ENCODE measurements around the gene CXCR4. TPM values are rescaled to one million over a fixed set of nuclear protein-coding genes. Genes with fewer than 3 reads are reported as not detected.

Gene CXCR4
- total RNA-seq, 2 experiments from 2014 or later: 1,661 to 1,739 TPM

DNA sequence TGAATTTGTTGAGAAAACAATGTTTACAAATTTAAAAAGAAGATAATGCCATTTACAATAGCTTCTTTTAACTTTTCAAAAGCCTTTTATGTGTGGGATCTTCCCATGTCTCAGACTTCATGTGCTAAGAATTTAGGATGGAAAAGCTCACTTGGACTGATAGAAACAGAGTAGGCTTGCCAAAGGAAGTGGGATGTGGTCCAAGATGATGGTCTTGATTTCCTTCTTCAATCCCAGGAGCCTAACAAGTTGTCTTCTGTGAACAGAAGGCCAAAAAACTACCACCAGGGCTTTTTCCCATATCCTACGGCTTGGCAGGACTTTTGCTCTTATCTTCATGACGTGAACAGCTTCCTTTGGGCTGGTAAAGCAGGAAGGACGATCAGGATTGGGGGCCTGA is 9.5 kb downstream of the CXCR4 start:
- no peak for DNase-seq
- no peaks in the 10 kb centered on the region for H3K27me3 ChIP-seq (ENCODE audit: control insufficient read depth in 1 of 2, insufficient read depth in 2 of 2, low read length in 2 of 2)
- Mint-ChIP-seq H3K27me3 (no peaks in the 10 kb centered on the region), H3K4me1 (ENCODE audit: low read depth) (peaks cover 14% of the 10 kb centered on the region), H3K4me3 (no peak overlapping the region), H3K36me3 (ENCODE audit: low read depth) (peaks cover 15% of the 10 kb centered on the region), H3K9me3 (no peaks in the 10 kb centered on the region), H3K27ac (no peak overlapping the region)
- peaks cover 12% of the 10 kb centered on the region for H3K36me3 ChIP-seq (ENCODE audit: insufficient read depth, low read length)
- intact Hi-C loops (cut with DNase I, micrococcal nuclease): loop anchor here in 1 of 2 experiments (10.0 kb wide), 1 partner anchor 54 kb away; no protein-coding TSS in a partner anchor
- TF ChIP-seq, protein P1, sequence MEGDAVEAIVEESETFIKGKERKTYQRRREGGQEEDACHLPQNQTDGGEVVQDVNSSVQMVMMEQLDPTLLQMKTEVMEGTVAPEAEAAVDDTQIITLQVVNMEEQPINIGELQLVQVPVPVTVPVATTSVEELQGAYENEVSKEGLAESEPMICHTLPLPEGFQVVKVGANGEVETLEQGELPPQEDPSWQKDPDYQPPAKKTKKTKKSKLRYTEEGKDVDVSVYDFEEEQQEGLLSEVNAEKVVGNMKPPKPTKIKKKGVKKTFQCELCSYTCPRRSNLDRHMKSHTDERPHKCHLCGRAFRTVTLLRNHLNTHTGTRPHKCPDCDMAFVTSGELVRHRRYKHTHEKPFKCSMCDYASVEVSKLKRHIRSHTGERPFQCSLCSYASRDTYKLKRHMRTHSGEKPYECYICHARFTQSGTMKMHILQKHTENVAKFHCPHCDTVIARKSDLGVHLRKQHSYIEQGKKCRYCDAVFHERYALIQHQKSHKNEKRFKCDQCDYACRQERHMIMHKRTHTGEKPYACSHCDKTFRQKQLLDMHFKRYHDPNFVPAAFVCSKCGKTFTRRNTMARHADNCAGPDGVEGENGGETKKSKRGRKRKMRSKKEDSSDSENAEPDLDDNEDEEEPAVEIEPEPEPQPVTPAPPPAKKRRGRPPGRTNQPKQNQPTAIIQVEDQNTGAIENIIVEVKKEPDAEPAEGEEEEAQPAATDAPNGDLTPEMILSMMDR (IDR thresholded peaks at IDR 0.05): no peak
- H3K4me1 ChIP-seq (ENCODE audit: insufficient read depth, low read length): peaks cover 4% of the 10 kb centered on the region
- H3K9me3 ChIP-seq (ENCODE audit: control insufficient read depth in 1 of 2, insufficient read depth in 1 of 2, low read length in 2 of 2): no peaks in the 10 kb centered on the region
- POLR2A ChIA-PET: interaction anchor here (0.7 to 15.1 kb wide), 2 partner anchors 23 to 24 kb away, joined by 4 to 488 read pairs; no protein-coding TSS in a partner anchor
- H3K4me3 ChIP-seq (ENCODE audit: low read length): no peak overlapping the region
- no peak overlapping the region for H3K27ac ChIP-seq (ENCODE audit: low read depth in 1 of 2, low read length in 2 of 2)
- CTCF ChIA-PET: interaction anchor here (0.9 to 1.1 kb wide), 2 partner anchors 179 to 276 kb away, joined by 3 read pairs; no protein-coding TSS in a partner anchor
- ATAC-seq (ENCODE audit: poor library complexity): no peak

DNA sequence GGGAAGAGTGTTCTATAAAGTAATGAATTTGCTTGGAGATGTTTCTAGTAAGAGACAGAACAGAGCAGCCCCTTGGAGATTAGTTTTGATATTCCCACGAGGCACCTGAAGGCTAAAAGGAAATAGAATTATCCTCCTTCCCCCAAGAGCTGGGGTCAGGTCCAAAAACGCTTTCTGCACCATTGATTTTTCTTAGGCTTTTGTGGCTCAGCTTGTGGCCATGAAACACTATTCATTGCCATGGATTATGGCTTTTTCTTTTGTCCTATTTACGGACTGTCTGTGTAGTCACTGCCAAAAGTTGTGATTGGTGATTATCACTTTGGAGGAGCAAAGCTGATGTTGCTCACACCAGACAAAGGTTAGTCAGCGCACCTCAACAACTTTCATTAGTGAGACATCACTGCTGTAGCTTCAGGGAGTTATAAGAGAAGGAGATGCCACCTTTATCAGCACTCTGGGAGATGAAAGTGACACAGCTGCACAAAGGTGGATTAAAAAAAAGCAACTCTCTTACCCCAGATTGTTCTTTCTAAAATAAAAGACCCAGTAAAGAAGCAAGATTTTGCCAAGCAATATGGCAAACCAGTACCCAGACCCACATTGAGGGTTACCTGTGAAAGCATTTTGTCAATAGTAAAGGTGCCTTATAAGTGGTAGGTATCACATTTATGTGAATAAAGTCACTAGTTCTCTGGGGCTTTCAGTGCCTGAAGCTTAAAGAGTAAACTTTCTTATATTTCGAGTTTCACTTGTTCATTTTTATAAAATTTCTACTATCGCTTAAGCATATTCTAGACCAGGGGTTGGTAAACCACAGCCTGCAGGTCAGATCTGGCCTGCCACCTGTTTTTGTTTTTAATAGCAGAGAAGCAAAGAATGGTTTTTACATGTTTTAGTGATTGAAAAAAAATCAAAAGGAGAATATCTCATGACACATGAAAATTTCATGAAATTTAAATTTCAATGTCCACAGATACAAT is 10.6 kb downstream of the CXCR4 start:
- TF ChIP-seq, protein P1 (IDR thresholded peaks at IDR 0.05): no peak
- Histone ChIP-seq H3K9me3 (ENCODE audit: control insufficient read depth in 1 of 2, insufficient read depth in 1 of 2, low read length in 2 of 2) (no peaks in the 10 kb centered on the region), H3K4me1 (ENCODE audit: insufficient read depth, low read length) (peaks cover 2% of the 10 kb centered on the region), H3K27ac (ENCODE audit: low read depth in 1 of 2, low read length in 2 of 2) (no peak overlapping the region), H3K27me3 (ENCODE audit: control insufficient read depth in 1 of 2, insufficient read depth in 2 of 2, low read length in 2 of 2) (no peaks in the 10 kb centered on the region), H3K4me3 (ENCODE audit: low read length) (no peak overlapping the region), H3K36me3 (ENCODE audit: insufficient read depth, low read length) (peaks cover under 1% of the 10 kb centered on the region)
- Mint-ChIP-seq H3K36me3 (ENCODE audit: low read depth) (peaks cover 3% of the 10 kb centered on the region), H3K27ac (no peak overlapping the region), H3K27me3 (no peaks in the 10 kb centered on the region), H3K4me3 (no peak overlapping the region), H3K9me3 (no peaks in the 10 kb centered on the region), H3K4me1 (ENCODE audit: low read depth) (peaks cover 3% of the 10 kb centered on the region)
- ChIA-PET POLR2A (interaction anchor here (1.2 to 15.1 kb wide), 2 partner anchors 25 to 39 kb away, joined by 3 to 488 read pairs; no protein-coding TSS in a partner anchor), CTCF (interaction anchor here (0.9 to 1.1 kb wide), 2 partner anchors 177 to 277 kb away, joined by 3 read pairs; no protein-coding TSS in a partner anchor)
- ATAC-seq (ENCODE audit: poor library complexity) (no peak), DNase-seq (no peak)
- intact Hi-C loops (cut with DNase I, micrococcal nuclease): loop anchor here in 1 of 2 experiments (10.0 kb wide), 1 partner anchor 53 kb away; no protein-coding TSS in a partner anchor

DNA sequence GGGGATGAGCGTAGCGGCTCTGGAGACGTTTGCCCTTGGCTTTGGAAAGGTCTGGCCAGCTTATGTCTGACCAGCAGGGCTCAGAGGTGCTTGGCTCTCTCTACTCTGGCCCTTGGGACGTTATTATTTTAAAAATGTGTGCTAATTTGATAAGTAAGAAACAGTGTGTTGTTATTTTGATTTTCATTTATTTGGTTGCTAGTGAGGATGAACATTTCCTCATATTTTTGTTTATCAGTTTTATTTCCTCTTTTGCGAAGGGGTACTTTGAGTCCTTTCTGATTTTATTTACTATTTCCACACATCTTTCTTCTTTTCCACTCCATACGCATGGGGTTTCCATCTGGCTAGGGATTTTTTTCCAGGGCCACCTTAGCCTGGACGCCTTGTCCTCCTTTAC is 11.4 kb downstream of the CXCR4 start:
- TF ChIP-seq, protein P1 (IDR thresholded peaks at IDR 0.05): no peak
- Histone ChIP-seq H3K27me3 (ENCODE audit: control insufficient read depth in 1 of 2, insufficient read depth in 2 of 2, low read length in 2 of 2) (no peaks in the 10 kb centered on the region), H3K4me1 (ENCODE audit: insufficient read depth, low read length) (no peaks in the 10 kb centered on the region), H3K36me3 (ENCODE audit: insufficient read depth, low read length) (no peaks in the 10 kb centered on the region), H3K4me3 (ENCODE audit: low read length) (no peak overlapping the region), H3K9me3 (ENCODE audit: control insufficient read depth in 1 of 2, insufficient read depth in 1 of 2, low read length in 2 of 2) (no peaks in the 10 kb centered on the region), H3K27ac (ENCODE audit: low read depth in 1 of 2, low read length in 2 of 2) (no peak overlapping the region)
- DNase-seq (no peak), ATAC-seq (ENCODE audit: poor library complexity) (no peak)
- Mint-ChIP-seq H3K27ac (no peak overlapping the region), H3K4me3 (no peak overlapping the region), H3K4me1 (ENCODE audit: low read depth) (no peaks in the 10 kb centered on the region), H3K27me3 (no peaks in the 10 kb centered on the region), H3K9me3 (no peaks in the 10 kb centered on the region), H3K36me3 (ENCODE audit: low read depth) (no peaks in the 10 kb centered on the region)
- POLR2A ChIA-PET: interaction anchor here (15.1 kb wide), 1 partner anchor 26 kb away, joined by 488 read pairs; no protein-coding TSS in a partner anchor
- CTCF ChIA-PET: interaction anchor here (0.7 to 1.0 kb wide), 2 partner anchors 10 to 174 kb away, joined by 3 to 4 read pairs; no protein-coding TSS in a partner anchor
- intact Hi-C loops (cut with DNase I, micrococcal nuclease): loop anchor here in 1 of 2 experiments (10.0 kb wide), 1 partner anchor 52 kb away; no protein-coding TSS in a partner anchor
